GM12801 (cell line): ENCODE measurements around the gene DDA1.

Experiments used
- TF ChIP-seq, protein P1 (sequence below): IDR thresholded peaks from one replicate; pipeline ENCODE4 v1.5.1; 2011; ENCODE audit warnings: control low read depth; ENCODE audit not compliant: insufficient read length; ENCODE audit errors: extremely low read depth

DDA1 gene

DNA sequence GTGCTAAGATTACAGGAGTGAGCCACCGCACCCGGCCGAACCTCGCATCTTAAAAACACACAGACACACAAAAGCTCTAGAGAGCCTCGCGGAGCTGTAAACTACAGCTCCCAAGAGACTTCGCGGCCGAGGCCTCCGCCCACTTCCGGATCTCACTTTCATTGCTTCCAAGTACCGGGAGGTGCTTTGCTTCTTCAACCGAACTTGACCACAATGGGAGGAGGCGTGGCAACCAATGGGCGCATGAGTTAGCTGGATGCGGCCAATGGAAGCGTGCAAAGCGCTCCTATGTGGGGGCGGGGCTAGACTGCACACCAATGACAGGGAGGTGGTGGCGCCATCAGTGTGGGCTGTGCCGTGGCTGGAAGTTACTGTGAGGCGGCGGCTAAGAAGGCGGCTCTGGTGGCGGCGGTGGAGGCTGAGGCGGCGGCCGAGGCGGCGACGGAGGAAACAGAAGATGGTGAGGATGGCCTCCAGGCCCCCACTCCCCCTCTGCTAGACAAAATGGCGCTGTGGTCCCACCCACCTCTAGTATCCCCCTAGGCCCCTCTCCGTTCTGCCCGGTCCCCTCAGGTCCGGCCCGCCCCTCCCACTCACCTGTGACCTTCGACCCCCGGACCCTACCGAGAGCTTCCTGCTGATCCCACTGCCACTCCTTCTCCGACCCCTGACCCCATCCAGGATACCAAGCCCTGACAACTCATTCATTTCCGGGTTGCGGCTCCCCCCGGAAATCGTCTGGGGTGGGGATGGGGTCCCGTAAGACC, at the start of gene DDA1:
Gene DDA1, plus strand, starts transcription at position 366 of the 767 bp plus-strand sequence. Its CDS starts 92 bp downstream, at position 458.
- TF ChIP-seq, protein P1, sequence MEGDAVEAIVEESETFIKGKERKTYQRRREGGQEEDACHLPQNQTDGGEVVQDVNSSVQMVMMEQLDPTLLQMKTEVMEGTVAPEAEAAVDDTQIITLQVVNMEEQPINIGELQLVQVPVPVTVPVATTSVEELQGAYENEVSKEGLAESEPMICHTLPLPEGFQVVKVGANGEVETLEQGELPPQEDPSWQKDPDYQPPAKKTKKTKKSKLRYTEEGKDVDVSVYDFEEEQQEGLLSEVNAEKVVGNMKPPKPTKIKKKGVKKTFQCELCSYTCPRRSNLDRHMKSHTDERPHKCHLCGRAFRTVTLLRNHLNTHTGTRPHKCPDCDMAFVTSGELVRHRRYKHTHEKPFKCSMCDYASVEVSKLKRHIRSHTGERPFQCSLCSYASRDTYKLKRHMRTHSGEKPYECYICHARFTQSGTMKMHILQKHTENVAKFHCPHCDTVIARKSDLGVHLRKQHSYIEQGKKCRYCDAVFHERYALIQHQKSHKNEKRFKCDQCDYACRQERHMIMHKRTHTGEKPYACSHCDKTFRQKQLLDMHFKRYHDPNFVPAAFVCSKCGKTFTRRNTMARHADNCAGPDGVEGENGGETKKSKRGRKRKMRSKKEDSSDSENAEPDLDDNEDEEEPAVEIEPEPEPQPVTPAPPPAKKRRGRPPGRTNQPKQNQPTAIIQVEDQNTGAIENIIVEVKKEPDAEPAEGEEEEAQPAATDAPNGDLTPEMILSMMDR, result no peak

GRCh38 chr19:17259934-17260333, 49.4 kb upstream of the DDA1 start:
- TF ChIP-seq, protein P1, result no peak

- TF ChIP-seq, protein P1, result peak; percentile 93
Observed at GRCh38 chr19:17260842-17261325, 48.5 kb upstream of the DDA1 start.

DNA sequence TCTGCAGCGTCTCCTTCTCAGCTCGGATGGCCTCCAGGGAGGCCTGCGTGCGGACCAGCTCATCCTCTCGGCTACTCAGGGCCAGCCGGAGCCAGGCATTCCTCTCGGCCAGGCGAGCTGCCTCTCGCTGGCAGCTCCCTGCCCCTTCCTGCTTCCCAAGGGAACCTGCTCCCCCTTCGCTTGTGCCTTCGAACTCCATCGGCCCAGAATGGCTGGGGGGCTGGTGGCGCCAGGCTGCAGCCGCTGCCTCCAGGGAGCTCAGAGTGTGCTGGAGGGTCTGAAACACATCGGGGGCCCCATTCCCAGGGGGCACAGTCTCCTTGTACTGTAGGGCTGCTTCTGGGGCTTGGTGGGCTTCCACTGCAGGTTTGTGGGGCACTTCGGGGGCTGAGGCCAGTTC, 46.8 kb upstream of the DDA1 start:
- TF ChIP-seq, protein P1, result no peak

DNA sequence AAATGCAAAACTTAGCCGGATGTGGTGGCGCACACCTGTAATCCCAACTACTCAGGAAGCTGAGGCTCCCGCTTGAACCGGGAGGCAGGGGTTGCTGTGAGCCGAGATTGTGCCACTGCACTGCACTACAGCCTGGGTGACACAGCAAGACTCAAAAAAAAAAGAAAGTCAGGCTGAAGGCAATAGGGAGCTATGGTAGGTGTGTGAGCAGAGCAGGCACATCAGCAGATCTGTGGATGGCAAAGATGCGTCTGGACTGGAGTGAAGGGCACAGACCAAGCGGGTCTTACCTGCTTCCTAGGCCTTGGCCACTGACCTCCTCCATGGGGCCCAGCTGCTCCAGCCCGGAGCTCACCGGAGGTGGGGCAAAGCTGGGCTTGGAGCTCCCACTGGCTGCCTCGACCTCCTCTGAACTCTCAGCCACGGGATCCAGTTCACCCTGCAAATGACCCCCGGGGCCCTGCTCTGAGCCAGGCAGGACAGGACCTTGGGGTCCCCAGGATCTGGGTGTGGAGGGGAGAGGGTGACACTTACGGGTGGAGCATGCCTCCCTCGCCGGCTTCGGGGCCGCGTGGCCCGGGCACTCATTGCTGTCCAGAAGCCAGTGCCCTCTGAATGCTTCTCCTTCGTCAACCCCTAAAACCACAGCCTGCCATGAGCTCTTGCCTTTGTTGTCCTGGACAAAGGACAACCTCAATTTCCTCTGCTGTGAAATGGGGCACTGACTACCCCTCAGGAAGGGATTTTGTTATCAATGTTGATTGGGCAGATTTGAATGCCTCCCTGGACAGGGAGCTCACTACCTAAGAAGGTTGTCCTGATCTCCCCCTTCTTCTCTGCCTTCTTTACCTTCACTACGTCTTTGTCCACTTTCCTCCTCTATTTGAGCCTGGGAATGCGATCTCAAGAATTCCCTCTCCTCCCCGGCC, 45.4 kb upstream of the DDA1 start:
- TF ChIP-seq, protein P1, result no peak

GRCh38 chr19:17264641-17264979, 44.8 kb upstream of the DDA1 start, which contains the start of gene USHBP1:
TSS of gene USHBP1 (minus strand) at chr19:17264745. CDS start at chr19:17264299, 446 bp downstream.
- TF ChIP-seq, protein P1, result no peak

- TF ChIP-seq, protein P1, result no peak
Observed at GRCh38 chr19:17266026-17266425, 43.3 kb upstream of the DDA1 start.
